HCT116 (cell line): ENCODE data around the gene NKAIN4. TPM values are rescaled to one million over a fixed set of nuclear protein-coding genes. Genes with fewer than 3 reads are reported as not detected.

Experiments
- ATAC-seq: fragments of 200-7000 bp; cut with Tn5 transposase; 2 replicates; pipeline ENCODE4 v1.9.1; 2020; ENCODE audit warnings: mild to moderate bottlenecking, moderate library complexity
- BruUV-seq: library from RNA; stranded (reverse); fragments of 400-500 nt; replicated peaks from 2 replicates; lab custom pipeline; 2021; lab: Mats Ljungman, UMichigan
- CTCF ChIA-PET: fragments of 300-600 bp; sonication (Branson Sonifier 250); formaldehyde crosslinking; loops from one replicate; lab custom pipeline; 2021; ENCODE audit warnings: antibody characterized with exemption; lab: Charles Lee
- POLR2A ChIA-PET: fragments of 300-600, 350-600 bp; sonication (Branson Sonifier 250); formaldehyde crosslinking; loops from one replicate; lab custom pipeline; 2021; ENCODE audit warnings: antibody characterized with exemption; lab: Charles Lee
- RAD21 ChIA-PET, 2 experiments: fragments of 300-600 bp; sonication (Branson Sonifier 250); formaldehyde crosslinking; loops; one replicate each; lab custom pipeline; 2023; ENCODE audit warnings: low total read pairs in 2 of 2; ENCODE audit not compliant: uncharacterized antibody in 2 of 2, unreplicated experiment in 2 of 2, low non-redundant PET in 1 of 2; lab: Charles Lee
- DNase-seq: peaks from one replicate; pipeline ENCODE4 v3.0.0-alpha.2; 2010; ENCODE audit warnings: low read depth, low spot score
- H2AFZ ChIP-seq: fragments of 200-600 bp; shearing (Covaris generic), sonication (generic); 2 replicates; pipeline ENCODE4 v1.6.1; 2017; ENCODE audit warnings: low read depth, mixed run types, mixed read lengths, antibody characterized with exemption, low read length; ENCODE audit not compliant: poor library complexity, severe bottlenecking
- H3K27ac ChIP-seq: 2 replicates; pipeline ENCODE4 v1.5.1; 2012; ENCODE audit warnings: low read depth, low read length
- H3K27me3 ChIP-seq: fragments of 200-600 bp; sonication (generic); 2 replicates; pipeline ENCODE4 v1.6.1; 2016; ENCODE audit warnings: mixed run types, low read length, mixed read lengths; ENCODE audit not compliant: insufficient read depth
- H3K36me3 ChIP-seq, 2 experiments: fragments of 200-500 bp in 1 of 2; fragments of 200-600 bp in 1 of 2; sonication (Bioruptor generic) in 1 of 2; sonication (generic) in 1 of 2; 2 replicates each; pipeline versions ENCODE4 v1.5.1 to v1.6.1; 2014 to 2016; ENCODE audit warnings: low read length in 2 of 2, inconsistent platforms in 1 of 2, mixed read lengths in 1 of 2, mixed run types in 1 of 2; ENCODE audit not compliant: insufficient read depth in 2 of 2, control insufficient read depth in 1 of 2
- H3K4me1 ChIP-seq, 2 experiments: fragments of 200-600 bp in 1 of 2; sonication (generic) in 1 of 2; 2 replicates each; pipeline versions ENCODE4 v1.5.1 to v1.6.1; 2012 to 2017; ENCODE audit warnings: low read length in 2 of 2, inconsistent platforms in 1 of 2, mild to moderate bottlenecking in 1 of 2, mixed read lengths in 1 of 2, mixed run types in 1 of 2, moderate library complexity in 1 of 2; ENCODE audit not compliant: insufficient read depth in 2 of 2, control insufficient read depth in 1 of 2
- H3K4me2 ChIP-seq: fragments of 200-600 bp; sonication (generic); 2 replicates; pipeline ENCODE4 v1.6.1; 2017; ENCODE audit warnings: mixed run types, low read length, mixed read lengths
- H3K4me3 ChIP-seq, 2 experiments: fragments of 200-600 bp in 1 of 2; sonication (generic) in 1 of 2; replicated peaks in 1 of 2; 2 replicates each; pipeline ENCODE4 v1.5.1; 2011 to 2016; ENCODE audit warnings: low read length in 2 of 2, control low read depth in 1 of 2, low read depth in 1 of 2, mild to moderate bottlenecking in 1 of 2, mixed read lengths in 1 of 2, mixed run types in 1 of 2
- H3K79me2 ChIP-seq: fragments of 200-600 bp; sonication (generic); 2 replicates; pipeline ENCODE4 v1.6.1; 2017; ENCODE audit warnings: mild to moderate bottlenecking, mixed run types, low read length, moderate library complexity, mixed read lengths; ENCODE audit not compliant: insufficient read depth
- H3K9ac ChIP-seq: fragments of 200-600 bp; sonication (generic); 2 replicates; pipeline ENCODE4 v1.6.1; 2016; ENCODE audit warnings: low read length, mixed read lengths
- H3K9me2 ChIP-seq: fragments of 200-600 bp; sonication (generic), shearing (Covaris generic); 2 replicates; pipeline ENCODE4 v1.6.1; 2017; ENCODE audit warnings: mixed run types, mild to moderate bottlenecking, moderate library complexity; ENCODE audit not compliant: insufficient read depth
- H3K9me3 ChIP-seq, 2 experiments: fragments of 200-500 bp in 1 of 2; fragments of 200-600 bp in 1 of 2; sonication (Bioruptor generic) in 1 of 2; sonication (generic) in 1 of 2; 2 replicates each; pipeline ENCODE4 v1.6.1; 2014 to 2017; ENCODE audit warnings: low read length in 2 of 2, mixed read lengths in 2 of 2, inconsistent platforms in 1 of 2, low read depth in 1 of 2, mild to moderate bottlenecking in 1 of 2, mixed run types in 1 of 2, moderate library complexity in 1 of 2; ENCODE audit not compliant: control insufficient read depth in 1 of 2, insufficient read depth in 1 of 2
- H4K20me1 ChIP-seq: fragments of 200-600 bp; sonication (generic), shearing (Covaris generic); 2 replicates; pipeline ENCODE4 v1.6.1; 2017; ENCODE audit warnings: mixed run types, mild to moderate bottlenecking, moderate library complexity; ENCODE audit not compliant: insufficient read depth
- CBX3 ChIP-seq: IDR thresholded peaks from 2 replicates; pipeline ENCODE4 v1.6.1; 2012; ENCODE audit warnings: low read depth
- CTCF ChIP-seq, 3 experiments: fragments of 200-600 bp in 1 of 3; sonication (generic) in 1 of 3; IDR thresholded peaks in 2 of 3; conservative IDR thresholded peaks in 1 of 3; 2 replicates each; pipeline ENCODE4 v1.5.1; 2012 to 2017; ENCODE audit warnings: low read depth in 2 of 3, low read length in 2 of 3, antibody characterized with exemption in 1 of 3, borderline replicate concordance in 1 of 3, control low read depth in 1 of 3, mild to moderate bottlenecking in 1 of 3, mixed read lengths in 1 of 3, mixed run types in 1 of 3, moderate library complexity in 1 of 3; ENCODE audit not compliant: insufficient read depth in 1 of 3
- EZH2 ChIP-seq: fragments of 200-600 bp; sonication (generic); IDR thresholded peaks from 2 replicates; pipeline ENCODE4 v1.6.1; 2017; ENCODE audit warnings: antibody characterized with exemption, mixed run types
- REST ChIP-seq: IDR thresholded peaks from 2 replicates; pipeline ENCODE4 v1.6.1; 2012; ENCODE audit warnings: low read depth
- SIN3A ChIP-seq: IDR thresholded peaks from 2 replicates; pipeline ENCODE4 v1.6.1; 2012; ENCODE audit warnings: low read depth
- YY1 ChIP-seq: IDR thresholded peaks from 2 replicates; pipeline ENCODE4 v1.6.1; 2011; ENCODE audit warnings: low read length, low read depth, moderate library complexity, mild to moderate bottlenecking; ENCODE audit not compliant: insufficient replicate concordance; ENCODE audit errors: extremely low read depth
- intact Hi-C: fragments of 100-400 bp; cut with micrococcal nuclease; formaldehyde crosslinking; loops from 2 replicates; pipeline ENCODE4 v1.10.0; 2022
- total RNA-seq: library from RNA; stranded (reverse); gene quantifications from one replicate; pipeline ENCODE4 v1.2.1, GENCODE V29; 2021; ENCODE audit not compliant: unreplicated experiment

NKAIN4 gene
- total RNA-seq, 1 experiment from 2014 or later: not detected

- H3K4me1 ChIP-seq: peaks cover 34 to 50% of the 10 kb centered on the region in 2 experiments
Observed at GRCh38 chr20:63236116-63236837, 18.0 kb downstream of the NKAIN4 start.

More at GRCh38 chr20:63236116-63236837, 18.0 kb downstream of the NKAIN4 start:
- Histone ChIP-seq H3K4me3 (no peak overlapping the region), H3K9me3 (no peaks in the 10 kb centered on the region), H3K27me3 (no peaks in the 10 kb centered on the region), H3K36me3 (no peaks in the 10 kb centered on the region), H4K20me1 (no peaks in the 10 kb centered on the region), H3K79me2 (no peaks in the 10 kb centered on the region), H3K4me2 (no peak overlapping the region), H3K27ac (no peak overlapping the region; the same call in 1 of the 2 replicates), H3K9me2 (no peaks in the 10 kb centered on the region), H2AFZ (no peak overlapping the region), H3K9ac (no peak overlapping the region)
- DNase-seq (no peak), ATAC-seq (no peak)
- no peak for TF ChIP-seq YY1
- TF ChIP-seq EZH2: no peak
- no peak for TF ChIP-seq SIN3A
- no peak for TF ChIP-seq CTCF (IDR thresholded peaks at IDR 0.05 in 2 of 3, conservative IDR thresholded peaks at IDR 0.05 in 1 of 3; ENCODE audit: borderline replicate concordance in 1 of 3, insufficient read depth in 1 of 3, low read depth in 2 of 3, low read length in 2 of 3)
- TF ChIP-seq CBX3: no peak
- TF ChIP-seq REST: no peak
- no TSS peak for BruUV-seq
- POLR2A ChIA-PET: no interaction called here
- intact Hi-C loops: no loop called here
- CTCF ChIA-PET: interaction anchor here (1.5 to 6.2 kb wide), 2 partner anchors 11 to 12 kb away, joined by 3 to 107 read pairs; no protein-coding TSS in a partner anchor
- RAD21 ChIA-PET: no interaction called here
